Hematopoietic multipotent progenitor cell treated with erythropoietin and hydrocortisone succinate and interleukin-3 and kit ligand, for 15 days (in vitro differentiated cells): ENCODE measurements around the gene PEX6.

Experiments
- DNase-seq: peaks from one replicate; pipeline ENCODE4 v3.0.0-alpha.2; 2015; ENCODE audit warnings: low spot score

Gene PEX6

GRCh38 chr6:42935322-42935721 lies 43.7 kb downstream of the PEX6 start:
- no peak for DNase-seq

GRCh38 chr6:42933205-42933604 lies 45.8 kb downstream of the PEX6 start:
- DNase-seq = no peak

GRCh38 chr6:42932412-42932811 lies 46.6 kb downstream of the PEX6 start:
- DNase-seq = no peak

- DNase-seq = peak; percentile 22
Measured at GRCh38 chr6:42929821-42930360, 49.1 kb downstream of the PEX6 start.

GRCh38 chr6:42928986-42929820 lies 49.8 kb downstream of the PEX6 start, which contains the start of gene CNPY3:
TSS of gene CNPY3 (plus strand) at chr6:42929480. CDS start at chr6:42929571, 91 bp downstream.
- DNase-seq = peak; percentile 89

GRCh38 chr6:42925248-42925857 lies 53.6 kb downstream of the PEX6 start:
- no peak for DNase-seq

- DNase-seq = no peak
Measured at GRCh38 chr6:42923666-42924065, 55.3 kb downstream of the PEX6 start.

- no peak for DNase-seq
Measured at GRCh38 chr6:42921801-42922200, 57.2 kb downstream of the PEX6 start.

- DNase-seq = no peak
Measured at GRCh38 chr6:42916288-42916687, 62.7 kb downstream of the PEX6 start.

GRCh38 chr6:42915732-42916131 lies 63.2 kb downstream of the PEX6 start, which contains the start of gene PTCRA:
TSS of gene PTCRA (plus strand) at chr6:42916053. CDS start at chr6:42916070, 17 bp downstream.
- no peak for DNase-seq

- DNase-seq = no peak
Measured at GRCh38 chr6:42914546-42914945, 64.4 kb downstream of the PEX6 start.
